ENCODE measurements around the gene MTRF1L. TPM values are rescaled to one million over a fixed set of nuclear protein-coding genes. Genes with fewer than 3 reads are reported as not detected.

MTRF1L gene
- total RNA-seq, 1 donor from 2014 or later = 33.8 TPM

DNA sequence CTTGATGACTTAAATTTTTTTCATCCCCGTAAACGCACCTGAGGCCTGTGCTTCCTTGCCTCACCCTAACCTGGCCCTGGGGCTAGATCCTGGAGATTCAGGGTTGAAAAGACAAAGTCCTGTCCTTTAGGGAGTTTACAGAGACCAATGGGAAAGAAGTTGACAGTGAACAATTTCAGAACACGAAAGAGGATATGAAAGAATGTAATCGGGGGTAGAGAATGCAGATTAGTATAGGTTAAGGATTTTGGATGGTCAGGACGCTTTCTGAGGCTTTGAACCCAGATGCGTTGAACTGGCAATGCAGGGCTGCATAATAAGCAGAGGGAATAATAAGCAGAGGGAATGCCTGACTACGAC, 18.0 kb downstream of the MTRF1L start:
- no peaks in the 10 kb centered on the region for H3K27me3 ChIP-seq (ENCODE audit: control insufficient read depth, insufficient read depth, low read length)
- TF ChIP-seq, protein P1, sequence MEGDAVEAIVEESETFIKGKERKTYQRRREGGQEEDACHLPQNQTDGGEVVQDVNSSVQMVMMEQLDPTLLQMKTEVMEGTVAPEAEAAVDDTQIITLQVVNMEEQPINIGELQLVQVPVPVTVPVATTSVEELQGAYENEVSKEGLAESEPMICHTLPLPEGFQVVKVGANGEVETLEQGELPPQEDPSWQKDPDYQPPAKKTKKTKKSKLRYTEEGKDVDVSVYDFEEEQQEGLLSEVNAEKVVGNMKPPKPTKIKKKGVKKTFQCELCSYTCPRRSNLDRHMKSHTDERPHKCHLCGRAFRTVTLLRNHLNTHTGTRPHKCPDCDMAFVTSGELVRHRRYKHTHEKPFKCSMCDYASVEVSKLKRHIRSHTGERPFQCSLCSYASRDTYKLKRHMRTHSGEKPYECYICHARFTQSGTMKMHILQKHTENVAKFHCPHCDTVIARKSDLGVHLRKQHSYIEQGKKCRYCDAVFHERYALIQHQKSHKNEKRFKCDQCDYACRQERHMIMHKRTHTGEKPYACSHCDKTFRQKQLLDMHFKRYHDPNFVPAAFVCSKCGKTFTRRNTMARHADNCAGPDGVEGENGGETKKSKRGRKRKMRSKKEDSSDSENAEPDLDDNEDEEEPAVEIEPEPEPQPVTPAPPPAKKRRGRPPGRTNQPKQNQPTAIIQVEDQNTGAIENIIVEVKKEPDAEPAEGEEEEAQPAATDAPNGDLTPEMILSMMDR (IDR thresholded peaks at IDR 0.05; ENCODE audit: insufficient read depth, low read length, poor library complexity, severe bottlenecking) = no peak
- DNase-seq (ENCODE audit: low read depth) = no peak
- peak overlapping the region; percentile 79 for H3K4me3 ChIP-seq (ENCODE audit: low read depth, low read length)
- no peaks in the 10 kb centered on the region for H3K36me3 ChIP-seq (ENCODE audit: control insufficient read depth, insufficient read depth, low read length)

DNA sequence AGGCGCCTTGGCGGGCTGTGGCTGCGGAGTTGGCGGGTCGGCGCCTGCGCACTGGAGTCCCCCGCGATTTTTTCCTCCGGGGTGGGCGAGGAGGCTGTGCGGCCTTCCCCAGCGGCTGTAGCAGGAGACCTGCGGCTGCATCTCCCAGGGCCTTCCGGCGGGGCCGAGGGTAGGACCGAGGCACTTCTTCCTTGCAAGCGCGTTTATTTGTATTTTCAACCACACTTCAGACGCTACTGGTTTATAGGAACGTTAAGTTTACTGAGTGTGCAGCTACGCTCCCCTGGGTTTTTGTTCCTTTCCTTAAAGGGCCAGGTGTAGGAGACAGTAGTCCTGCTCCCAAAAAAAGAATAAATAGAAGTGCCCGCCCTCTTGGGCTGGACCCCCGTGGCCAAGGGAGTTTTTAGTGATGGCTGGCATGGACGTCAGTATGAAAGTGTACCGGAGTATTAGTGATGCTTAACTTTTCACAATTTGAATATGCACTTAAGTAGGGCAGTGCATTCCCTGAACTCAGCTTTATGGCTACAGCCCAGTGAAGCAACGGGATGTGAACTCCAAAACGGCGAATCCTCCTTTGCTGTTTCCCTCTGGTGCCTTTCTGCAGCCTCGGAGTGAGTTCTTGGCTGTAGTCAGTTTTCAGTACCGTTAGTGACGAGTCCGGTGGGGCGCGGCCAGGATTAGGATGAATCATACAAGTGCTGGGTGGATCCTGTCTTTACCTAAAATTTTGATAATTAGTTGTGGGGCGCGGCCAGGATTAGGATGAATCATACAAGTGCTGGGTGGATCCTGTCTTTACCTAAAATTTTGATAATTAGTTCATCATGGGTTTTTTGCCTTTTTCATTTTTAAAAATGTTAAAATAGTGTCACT, 18.6 kb downstream of the MTRF1L start:
- Histone ChIP-seq H3K4me3 (ENCODE audit: low read depth, low read length) (peak overlapping the region; percentile 79), H3K27me3 (ENCODE audit: control insufficient read depth, insufficient read depth, low read length) (no peaks in the 10 kb centered on the region), H3K36me3 (ENCODE audit: control insufficient read depth, insufficient read depth, low read length) (no peaks in the 10 kb centered on the region)
- DNase-seq (ENCODE audit: low read depth) = no peak
- TF ChIP-seq, protein P1 (IDR thresholded peaks at IDR 0.05; ENCODE audit: insufficient read depth, low read length, poor library complexity, severe bottlenecking) = no peak

DNA sequence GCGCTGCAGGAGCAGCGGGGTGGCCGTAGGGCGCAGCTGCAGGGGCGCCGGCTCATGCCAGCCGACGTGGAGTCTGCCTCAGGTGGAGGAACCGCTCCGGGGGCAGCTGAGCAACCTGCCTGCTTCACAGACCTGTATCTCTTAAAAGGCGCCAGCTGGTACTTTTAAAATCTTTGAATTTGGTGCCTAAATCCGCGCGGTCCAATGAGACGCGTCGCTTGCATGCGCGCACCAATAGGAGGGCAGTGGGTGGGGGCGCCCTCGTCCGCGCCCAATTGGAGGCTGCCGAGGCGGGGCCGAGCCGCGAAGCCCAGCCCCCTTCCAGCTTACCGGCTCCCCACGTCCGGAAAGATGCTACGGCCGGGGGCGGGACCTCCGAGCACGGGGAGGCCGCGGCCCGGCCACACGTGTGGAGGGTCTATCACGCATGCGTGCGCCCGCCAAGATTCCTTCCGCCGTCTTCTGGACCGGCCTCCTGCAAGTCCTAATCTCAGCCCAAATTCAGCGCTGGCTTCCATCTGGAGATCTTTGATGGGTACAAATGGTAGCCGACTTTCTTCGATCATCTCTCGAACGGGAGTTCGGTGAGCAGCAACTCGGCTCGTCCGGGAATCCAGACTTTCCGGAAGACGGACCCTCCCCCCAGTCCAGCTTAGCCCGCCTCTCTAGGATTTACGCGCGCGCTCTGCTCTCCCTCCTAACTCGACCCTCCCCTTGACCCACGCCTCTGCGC, 19.4 kb downstream of the MTRF1L start, which contains the start of gene FBXO5:
TSS of gene FBXO5 (minus strand) at position 138 of the 733 bp plus-strand sequence. CDS start at position 56, 82 bp downstream.
- Histone ChIP-seq H3K36me3 (ENCODE audit: control insufficient read depth, insufficient read depth, low read length) (no peaks in the 10 kb centered on the region), H3K4me3 (ENCODE audit: low read depth, low read length) (peak within 1 kb of the TSS; percentile 90), H3K27me3 (ENCODE audit: control insufficient read depth, insufficient read depth, low read length) (no peaks in the 10 kb centered on the region)
- DNase-seq (ENCODE audit: low read depth) = peak; percentile 92
- TF ChIP-seq, protein P1 (IDR thresholded peaks at IDR 0.05; ENCODE audit: insufficient read depth, low read length, poor library complexity, severe bottlenecking) = no peak

DNA sequence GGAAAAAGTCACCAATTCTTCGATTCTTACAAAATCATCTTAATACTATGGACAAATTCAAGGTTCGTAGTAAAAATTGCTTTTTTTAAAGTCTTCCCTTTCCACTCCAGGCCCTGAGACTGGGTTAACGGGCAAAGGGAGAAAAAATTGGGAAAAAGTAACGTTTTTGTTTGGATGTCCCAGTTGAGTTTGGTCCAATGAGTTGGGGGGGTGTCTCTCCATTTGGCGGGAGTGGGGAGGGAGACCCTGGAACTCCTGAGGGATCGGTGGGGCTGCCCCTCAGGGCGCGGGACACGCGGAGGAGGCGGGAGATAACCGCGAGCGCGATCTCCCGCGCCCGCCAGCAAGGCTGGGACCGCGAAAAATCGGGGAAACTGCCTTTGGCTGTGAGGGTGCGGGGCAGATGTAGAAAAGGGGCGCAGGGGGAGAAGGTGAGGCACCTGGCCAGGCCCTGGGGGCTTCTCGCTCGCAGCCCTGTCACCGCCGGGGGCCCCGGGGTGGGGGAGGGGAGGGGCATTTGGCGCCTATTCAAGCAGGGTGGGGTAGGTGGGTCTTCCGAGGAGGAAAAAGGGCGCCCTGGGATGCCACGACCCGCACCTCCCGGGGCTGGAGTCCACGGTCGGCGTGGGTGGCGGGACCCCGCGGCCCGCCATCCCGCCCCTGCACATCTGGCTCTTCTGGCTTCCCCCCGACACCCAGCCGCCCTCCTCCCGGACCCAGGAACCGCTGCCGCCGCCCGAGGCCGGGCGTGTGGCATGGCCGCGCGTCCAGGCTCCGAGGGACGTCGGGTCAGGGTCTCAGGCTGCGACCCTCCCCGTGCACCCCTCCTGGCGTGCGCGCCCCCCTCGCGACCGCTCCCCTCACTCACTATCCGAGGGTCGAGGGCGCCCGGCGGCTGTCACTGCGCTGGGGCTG, 20.3 kb downstream of the MTRF1L start:
- Histone ChIP-seq H3K27me3 (ENCODE audit: control insufficient read depth, insufficient read depth, low read length) (no peaks in the 10 kb centered on the region), H3K4me3 (ENCODE audit: low read depth, low read length) (peak overlapping the region; percentile 90), H3K36me3 (ENCODE audit: control insufficient read depth, insufficient read depth, low read length) (no peaks in the 10 kb centered on the region)
- DNase-seq (ENCODE audit: low read depth) = no peak
- TF ChIP-seq, protein P1 (IDR thresholded peaks at IDR 0.05; ENCODE audit: insufficient read depth, low read length, poor library complexity, severe bottlenecking) = no peak

- Histone ChIP-seq H3K36me3 (ENCODE audit: control insufficient read depth, insufficient read depth, low read length) (no peaks in the 10 kb centered on the region), H3K4me3 (ENCODE audit: low read depth, low read length) (peak overlapping the region; percentile 90), H3K27me3 (ENCODE audit: control insufficient read depth, insufficient read depth, low read length) (no peaks in the 10 kb centered on the region)
- no peak for DNase-seq (ENCODE audit: low read depth)
- TF ChIP-seq, protein P1 (IDR thresholded peaks at IDR 0.05; ENCODE audit: insufficient read depth, low read length, poor library complexity, severe bottlenecking) = no peak
Observed at GRCh38 chr6:152981219-152981618, 21.3 kb downstream of the MTRF1L start.

Measured in kidney epithelial cell (primary cell).